Naive thymus-derived CD4-positive, alpha-beta T cell (primary cell): ENCODE measurements around the gene DHX58. TPM values are rescaled to one million over a fixed set of nuclear protein-coding genes. Genes with fewer than 3 reads are reported as not detected.

Source experiments
- ATAC-seq: fragments of 150-1000 bp; cut with Tn5 transposase; 2 replicates; pipeline ENCODE4 v1.10.0; 2021; ENCODE audit warnings: mild to moderate bottlenecking, moderate library complexity
- CTCF ChIA-PET: fragments of 350-600 bp; sonication (Branson Sonifier 250); formaldehyde crosslinking; loops from one replicate; lab custom pipeline; 2021; ENCODE audit warnings: antibody characterized with exemption; lab: Charles Lee
- POLR2A ChIA-PET: fragments of 350-600 bp; sonication (Branson Sonifier 250); formaldehyde crosslinking; loops from one replicate; lab custom pipeline; 2021; ENCODE audit warnings: antibody characterized with exemption, inconsistent platforms; lab: Charles Lee
- DNase-seq, 9 donors: peaks; one replicate each; pipeline versions ENCODE4 v3.0.0 to v3.0.0-alpha.2; 2020 to 2022; ENCODE audit warnings: mixed read lengths in 1 of 9
- H3K27ac ChIP-seq: one replicate; pipeline ENCODE4 v1.7.0; 2013; ENCODE audit warnings: mild to moderate bottlenecking, low read depth, low read length, moderate library complexity
- H3K27me3 ChIP-seq, 2 donors: one replicate each; pipeline ENCODE4 v1.7.0; 2013; ENCODE audit warnings: low read length in 2 of 2, mild to moderate bottlenecking in 2 of 2, moderate library complexity in 2 of 2; ENCODE audit not compliant: control insufficient read depth in 2 of 2, insufficient read depth in 2 of 2
- H3K36me3 ChIP-seq, 3 experiments: 1 replicate in 2 of 3; 2 replicates in 1 of 3; pipeline ENCODE4 v1.7.0; 2013; ENCODE audit warnings: low read length in 3 of 3, mild to moderate bottlenecking in 3 of 3, moderate library complexity in 1 of 3; ENCODE audit not compliant: insufficient read depth in 3 of 3, control insufficient read depth in 2 of 3
- H3K4me1 ChIP-seq, 2 donors: one replicate each; pipeline ENCODE4 v1.7.0; 2013; ENCODE audit warnings: low read length in 2 of 2, mild to moderate bottlenecking in 2 of 2, moderate library complexity in 1 of 2; ENCODE audit not compliant: control insufficient read depth in 2 of 2, insufficient read depth in 2 of 2
- H3K4me3 ChIP-seq: 2 replicates; pipeline ENCODE4 v1.7.0; 2013; ENCODE audit warnings: mild to moderate bottlenecking, low read length
- H3K9me3 ChIP-seq, 3 experiments: 1 replicate in 2 of 3; 2 replicates in 1 of 3; pipeline ENCODE4 v1.7.0; 2013; ENCODE audit warnings: low read length in 3 of 3; ENCODE audit not compliant: control insufficient read depth in 2 of 3
- H3K27ac Mint-ChIP-seq, 9 donors: one replicate each; pipeline ENCODE4 v1.8.0; 2020 to 2022; ENCODE audit warnings: mixed read lengths in 9 of 9, mild to moderate bottlenecking in 8 of 9, moderate library complexity in 5 of 9, inconsistent platforms in 2 of 9
- H3K27me3 Mint-ChIP-seq, 5 donors: one replicate each; pipeline ENCODE4 v1.8.0; 2021 to 2022; ENCODE audit warnings: mixed read lengths in 5 of 5, mild to moderate bottlenecking in 1 of 5
- H3K36me3 Mint-ChIP-seq, 5 donors: one replicate each; pipeline ENCODE4 v1.8.0; 2020 to 2022; ENCODE audit warnings: mixed read lengths in 5 of 5, mild to moderate bottlenecking in 3 of 5, inconsistent platforms in 1 of 5
- H3K4me1 Mint-ChIP-seq, 7 donors: one replicate each; pipeline ENCODE4 v1.8.0; 2020 to 2022; ENCODE audit warnings: mixed read lengths in 7 of 7, mild to moderate bottlenecking in 3 of 7, inconsistent platforms in 1 of 7
- H3K4me3 Mint-ChIP-seq, 10 donors: one replicate each; pipeline ENCODE4 v1.8.0; 2020 to 2022; ENCODE audit warnings: mild to moderate bottlenecking in 10 of 10, mixed read lengths in 10 of 10, moderate library complexity in 6 of 10, inconsistent platforms in 2 of 10
- H3K9me3 Mint-ChIP-seq, 11 donors: one replicate each; pipeline ENCODE4 v1.8.0; 2020 to 2022; ENCODE audit warnings: mixed read lengths in 11 of 11, mild to moderate bottlenecking in 4 of 11, inconsistent platforms in 1 of 11, moderate library complexity in 1 of 11
- intact Hi-C, 2 donors: fragments of 100-400 bp; cut with micrococcal nuclease; formaldehyde crosslinking; loops; one replicate each; pipeline ENCODE4 v1.15.1; 2023
- polyA plus RNA-seq, 2 donors: library from polyadenylated mRNA; unstranded; fragments of 300-500 nt; fragmentation: Illumina TruSeq; gene quantifications; one replicate each; pipeline ENCODE4 v1.2.3, GENCODE V29; 2021
- total RNA-seq, 6 experiments: library from RNA in 5 of 6; stranded (reverse) in 5 of 6; gene quantifications; 1 replicate in 5 of 6; 2 replicates in 1 of 6; pipeline ENCODE4 v1.2.3 and lab custom pipeline; 2021 to 2026

Gene DHX58
- total and polyA plus RNA-seq, 7 experiments from 2014 or later, result 10.1 to 80.5 (median 47.1) TPM

- Histone ChIP-seq H3K4me1 (peaks cover 8 to 35% of the 10 kb centered on the region in 2 donors), H3K36me3 (peaks cover 0 to 40% (median 3%) of the 10 kb centered on the region in 3 experiments), H3K27ac (peak overlapping the region; percentile 32), H3K4me3 (no peak overlapping the region), H3K9me3 (no peaks in the 10 kb centered on the region), H3K27me3 (no peaks in the 10 kb centered on the region)
- Mint-ChIP-seq H3K27ac (peak overlapping the region in 7 of 9 donors; percentile 28 to 72 (median 53)), H3K4me1 (peaks cover 12 to 51% (median 46%) of the 10 kb centered on the region in 7 donors), H3K27me3 (no peaks in the 10 kb centered on the region), H3K4me3 (peak overlapping the region in 9 of 10 donors; percentile 36 to 78 (median 67)), H3K9me3 (peaks cover 0 to 2% (median 0%) of the 10 kb centered on the region in 11 donors), H3K36me3 (peaks cover 0 to 36% (median 15%) of the 10 kb centered on the region in 5 donors)
- DNase-seq (peak; percentile 82 to 96 (median 88)), ATAC-seq (peak; percentile 95)
- CTCF ChIA-PET, result interaction anchor here (0.6 to 1.7 kb wide), 3 partner anchors 10 to 145 kb away, joined by 3 to 5 read pairs (median 3); partner anchors contain the start of gene ZNF385C
- POLR2A ChIA-PET, result interaction anchor here (0.7 to 1.2 kb wide), 4 partner anchors 10 to 386 kb away, joined by 3 to 4 read pairs (median 3); partner anchors contain the start of gene ZNF385C
- intact Hi-C loops, result loop anchor here (1.0 to 2.0 kb wide), 3 partner anchors 13 to 73 kb away; partner anchors contain the start of genes KAT2A (in 1 of the 2) and KCNH4 (in 1 of the 2)
These were observed 4.6 kb downstream of the DHX58 start for GRCh38 chr17:42107597-42108576.

- no peak overlapping the region for H3K4me3 ChIP-seq
These were observed 5.4 kb downstream of the DHX58 start for GRCh38 chr17:42107124-42107523.

GRCh38 chr17:42106009-42106408 is 6.5 kb downstream of the DHX58 start:
- Mint-ChIP-seq H3K9me3 (peaks cover 0 to 2% (median 0%) of the 10 kb centered on the region in 11 donors), H3K27ac (peak overlapping the region in 2 of 9 donors; percentile 45 to 47), H3K4me1 (peaks cover 12 to 33% (median 30%) of the 10 kb centered on the region in 7 donors), H3K4me3 (peak overlapping the region in 1 of 10 donors; percentile 3), H3K27me3 (no peaks in the 10 kb centered on the region), H3K36me3 (peaks cover 0 to 33% (median 15%) of the 10 kb centered on the region in 5 donors)
- H3K9me3 ChIP-seq, result no peaks in the 10 kb centered on the region
- DNase-seq (no peak), ATAC-seq (no peak)
- no peaks in the 10 kb centered on the region for H3K27me3 ChIP-seq
- no peak overlapping the region for H3K27ac ChIP-seq
- POLR2A ChIA-PET, result no interaction called here
- intact Hi-C loops, result loop anchor here (2.0 kb wide), 2 partner anchors 15 to 75 kb away; partner anchors contain the start of genes KAT2A (in 1 of the 2) and KCNH4 (in 1 of the 2)
- no peak overlapping the region for H3K4me3 ChIP-seq
- CTCF ChIA-PET, result interaction anchor here (1.0 kb wide), 1 partner anchor 12 kb away, joined by 4 read pairs; no protein-coding TSS in a partner anchor
- peaks cover 0 to 41% (median 3%) of the 10 kb centered on the region in 3 experiments for H3K36me3 ChIP-seq
- H3K4me1 ChIP-seq, result peaks cover 0 to 21% of the 10 kb centered on the region in 2 donors

More at GRCh38 chr17:42107124-42107523, 5.4 kb downstream of the DHX58 start:
- CTCF ChIA-PET, result interaction anchor here (0.7 to 1.7 kb wide), 2 partner anchors 80 to 84 kb away, joined by 3 to 5 read pairs; no protein-coding TSS in a partner anchor
- H3K27ac ChIP-seq, result peak overlapping the region; percentile 32
- Mint-ChIP-seq H3K4me1 (peaks cover 12 to 44% (median 41%) of the 10 kb centered on the region in 7 donors), H3K4me3 (peak overlapping the region in 7 of 10 donors; percentile 36 to 78 (median 67)), H3K27ac (peak overlapping the region in 2 of 9 donors; percentile 28 to 66), H3K9me3 (peaks cover 0 to 2% (median 0%) of the 10 kb centered on the region in 11 donors), H3K36me3 (peaks cover 0 to 32% (median 15%) of the 10 kb centered on the region in 5 donors), H3K27me3 (no peaks in the 10 kb centered on the region)
- POLR2A ChIA-PET, result interaction anchor here (0.7 to 1.2 kb wide), 3 partner anchors 9 to 24 kb away, joined by 3 to 4 read pairs (median 4); partner anchors contain the start of gene ZNF385C
- no peak for ATAC-seq
- intact Hi-C loops, result loop anchor here (1.0 to 2.0 kb wide), 3 partner anchors 14 to 74 kb away; partner anchors contain the start of genes KAT2A (in 1 of the 2) and KCNH4 (in 1 of the 2)
- no peak for DNase-seq
- peaks cover 0 to 41% (median 3%) of the 10 kb centered on the region in 3 experiments for H3K36me3 ChIP-seq
- no peaks in the 10 kb centered on the region for H3K27me3 ChIP-seq
- no peaks in the 10 kb centered on the region for H3K9me3 ChIP-seq
- H3K4me1 ChIP-seq, result peaks cover 5 to 32% of the 10 kb centered on the region in 2 donors

GRCh38 chr17:42104264-42104663 is 8.2 kb downstream of the DHX58 start:
- Mint-ChIP-seq H3K4me3 (no peak overlapping the region), H3K27ac (no peak overlapping the region), H3K4me1 (peaks cover 0 to 19% (median 18%) of the 10 kb centered on the region in 7 donors), H3K9me3 (no peaks in the 10 kb centered on the region), H3K36me3 (peaks cover 0 to 23% (median 9%) of the 10 kb centered on the region in 5 donors), H3K27me3 (no peaks in the 10 kb centered on the region)
- Histone ChIP-seq H3K27me3 (no peaks in the 10 kb centered on the region), H3K4me1 (peaks cover 0 to 10% of the 10 kb centered on the region in 2 donors), H3K9me3 (no peaks in the 10 kb centered on the region), H3K27ac (no peak overlapping the region), H3K4me3 (no peak overlapping the region), H3K36me3 (peaks cover 0 to 40% (median 3%) of the 10 kb centered on the region in 3 experiments)
- ATAC-seq (no peak), DNase-seq (no peak)
- intact Hi-C loops, result loop anchor here in 1 of 2 donors (5.0 kb wide), 1 partner anchor 37 kb away; no protein-coding TSS in a partner anchor
- ChIA-PET CTCF (interaction anchor here (0.6 to 1.2 kb wide), 3 partner anchors 9 to 37 kb away, joined by 3 to 4 read pairs (median 4); no protein-coding TSS in a partner anchor), POLR2A (interaction anchor here (1.1 to 1.7 kb wide), 2 partner anchors 8 to 138 kb away, joined by 4 to 5 read pairs; partner anchors contain the start of genes CNP and DHX58)

GRCh38 chr17:42103221-42103954 is 9.1 kb downstream of the DHX58 start:
- Mint-ChIP-seq H3K9me3 (no peaks in the 10 kb centered on the region), H3K4me1 (peaks cover 0 to 15% (median 10%) of the 10 kb centered on the region in 7 donors), H3K36me3 (peaks cover 0 to 18% (median 3%) of the 10 kb centered on the region in 5 donors), H3K4me3 (no peak overlapping the region), H3K27me3 (no peaks in the 10 kb centered on the region), H3K27ac (no peak overlapping the region)
- no peak for DNase-seq
- ChIA-PET POLR2A (interaction anchor here (1.1 to 1.7 kb wide), 2 partner anchors 9 to 137 kb away, joined by 4 to 5 read pairs; partner anchors contain the start of genes CNP and DHX58), CTCF (interaction anchor here (0.6 to 2.3 kb wide), 4 partner anchors 10 to 193 kb away, joined by 3 to 7 read pairs (median 4); partner anchors contain the start of gene DHX58)
- H3K9me3 ChIP-seq, result no peaks in the 10 kb centered on the region
- intact Hi-C loops, result loop anchor here in 1 of 2 donors (5.0 kb wide), 1 partner anchor 36 kb away; no protein-coding TSS in a partner anchor
- no peaks in the 10 kb centered on the region for H3K27me3 ChIP-seq
- no peak overlapping the region for H3K4me3 ChIP-seq
- peaks cover 0 to 32% (median 3%) of the 10 kb centered on the region in 3 experiments for H3K36me3 ChIP-seq
- no peak for ATAC-seq
- peaks cover 0 to 10% of the 10 kb centered on the region in 2 donors for H3K4me1 ChIP-seq
- H3K27ac ChIP-seq, result no peak overlapping the region
